IPS-20b (cell line): ENCODE results near the gene COL6A1.

Experiments
- H3K27ac ChIP-seq: one replicate; pipeline ENCODE4 v1.5.1; 2013; ENCODE audit warnings: low read length
- H3K27me3 ChIP-seq: 2 replicates; pipeline ENCODE4 v1.6.1; 2013; ENCODE audit warnings: mild to moderate bottlenecking, low read length, inconsistent platforms; ENCODE audit not compliant: insufficient read depth
- H3K36me3 ChIP-seq: 2 replicates; pipeline ENCODE4 v1.6.1; 2013; ENCODE audit warnings: low read depth, mild to moderate bottlenecking, inconsistent platforms, low read length, moderate library complexity; ENCODE audit not compliant: insufficient read depth
- H3K4me1 ChIP-seq: 2 replicates; pipeline ENCODE4 v1.6.1; 2013; ENCODE audit warnings: mild to moderate bottlenecking, control low read depth, inconsistent platforms, low read length, moderate library complexity; ENCODE audit not compliant: insufficient read depth
- H3K4me3 ChIP-seq: 2 replicates; pipeline ENCODE4 v1.5.1; 2013; ENCODE audit warnings: mild to moderate bottlenecking, low read length, inconsistent platforms
- H3K9ac ChIP-seq: 2 replicates; pipeline ENCODE4 v1.6.1; 2013; ENCODE audit warnings: low read depth, mild to moderate bottlenecking, inconsistent platforms, low read length, moderate library complexity
- H3K9me3 ChIP-seq: 2 replicates; pipeline ENCODE4 v1.6.1; 2013; ENCODE audit warnings: mild to moderate bottlenecking, low read depth, low read length, inconsistent platforms; ENCODE audit not compliant: insufficient read depth

COL6A1 gene

GRCh38 chr21:45988366-45989347 lies 7.1 kb downstream of the COL6A1 start:
- no peaks in the 10 kb centered on the region for H3K4me1 ChIP-seq
- peaks cover 34% of the 10 kb centered on the region for H3K36me3 ChIP-seq
- H3K4me3 ChIP-seq: no peak overlapping the region
- H3K9ac ChIP-seq: no peak overlapping the region
- no peaks in the 10 kb centered on the region for H3K27me3 ChIP-seq
- no peaks in the 10 kb centered on the region for H3K9me3 ChIP-seq
- no peak overlapping the region for H3K27ac ChIP-seq

GRCh38 chr21:45989355-45990048 lies 7.9 kb downstream of the COL6A1 start:
- H3K27ac ChIP-seq: no peak overlapping the region
- H3K36me3 ChIP-seq: peaks cover 32% of the 10 kb centered on the region
- no peak overlapping the region for H3K4me3 ChIP-seq
- H3K9ac ChIP-seq: no peak overlapping the region
- H3K9me3 ChIP-seq: no peaks in the 10 kb centered on the region
- no peaks in the 10 kb centered on the region for H3K27me3 ChIP-seq
- H3K4me1 ChIP-seq: no peaks in the 10 kb centered on the region

- peaks cover 25% of the 10 kb centered on the region for H3K36me3 ChIP-seq
- H3K9ac ChIP-seq: no peak overlapping the region
- no peaks in the 10 kb centered on the region for H3K9me3 ChIP-seq
- H3K27me3 ChIP-seq: no peaks in the 10 kb centered on the region
- no peak overlapping the region for H3K4me3 ChIP-seq
- H3K27ac ChIP-seq: no peak overlapping the region
- H3K4me1 ChIP-seq: no peaks in the 10 kb centered on the region
Measured at GRCh38 chr21:45990049-45990711, 8.6 kb downstream of the COL6A1 start.

GRCh38 chr21:45990741-45991605 lies 9.4 kb downstream of the COL6A1 start:
- Histone ChIP-seq H3K9ac (no peak overlapping the region), H3K4me1 (no peaks in the 10 kb centered on the region), H3K36me3 (peaks cover 17% of the 10 kb centered on the region)

GRCh38 chr21:45991606-45992300 lies 10.2 kb downstream of the COL6A1 start:
- peaks cover 16% of the 10 kb centered on the region for H3K36me3 ChIP-seq
- H3K4me1 ChIP-seq: no peaks in the 10 kb centered on the region
- H3K27ac ChIP-seq: no peak overlapping the region
- no peaks in the 10 kb centered on the region for H3K9me3 ChIP-seq
- H3K4me3 ChIP-seq: no peak overlapping the region
- no peak overlapping the region for H3K9ac ChIP-seq
- no peaks in the 10 kb centered on the region for H3K27me3 ChIP-seq

More at GRCh38 chr21:45990741-45991605, 9.4 kb downstream of the COL6A1 start:
- H3K9me3 ChIP-seq: no peaks in the 10 kb centered on the region
- no peak overlapping the region for H3K27ac ChIP-seq
- no peaks in the 10 kb centered on the region for H3K27me3 ChIP-seq
- no peak overlapping the region for H3K4me3 ChIP-seq

GRCh38 chr21:45992301-45993209 lies 11.0 kb downstream of the COL6A1 start:
- Histone ChIP-seq H3K9me3 (no peaks in the 10 kb centered on the region), H3K4me3 (no peak overlapping the region), H3K4me1 (no peaks in the 10 kb centered on the region), H3K36me3 (peaks cover 16% of the 10 kb centered on the region), H3K27me3 (no peaks in the 10 kb centered on the region), H3K9ac (no peak overlapping the region), H3K27ac (no peak overlapping the region)

GRCh38 chr21:45993210-45994085 lies 11.9 kb downstream of the COL6A1 start:
- no peaks in the 10 kb centered on the region for H3K27me3 ChIP-seq
- H3K36me3 ChIP-seq: peaks cover 16% of the 10 kb centered on the region
- H3K27ac ChIP-seq: no peak overlapping the region
- H3K4me1 ChIP-seq: no peaks in the 10 kb centered on the region
- H3K9ac ChIP-seq: no peak overlapping the region
- no peak overlapping the region for H3K4me3 ChIP-seq
- H3K9me3 ChIP-seq: no peaks in the 10 kb centered on the region

- no peak overlapping the region for H3K27ac ChIP-seq
- H3K27me3 ChIP-seq: no peaks in the 10 kb centered on the region
- H3K4me1 ChIP-seq: no peaks in the 10 kb centered on the region
- no peak overlapping the region for H3K4me3 ChIP-seq
- peaks cover 13% of the 10 kb centered on the region for H3K36me3 ChIP-seq
- H3K9ac ChIP-seq: no peak overlapping the region
- no peaks in the 10 kb centered on the region for H3K9me3 ChIP-seq
Measured at GRCh38 chr21:45994086-45994661, 12.6 kb downstream of the COL6A1 start.
